Right forelimb (tissue), 1 donor: Measurements from ENCODE around the gene COX5A.

Experiments used
- DNase-seq: peaks from one replicate; pipeline ENCODE4 v3.0.0-alpha.2; 2018

COX5A gene

DNA sequence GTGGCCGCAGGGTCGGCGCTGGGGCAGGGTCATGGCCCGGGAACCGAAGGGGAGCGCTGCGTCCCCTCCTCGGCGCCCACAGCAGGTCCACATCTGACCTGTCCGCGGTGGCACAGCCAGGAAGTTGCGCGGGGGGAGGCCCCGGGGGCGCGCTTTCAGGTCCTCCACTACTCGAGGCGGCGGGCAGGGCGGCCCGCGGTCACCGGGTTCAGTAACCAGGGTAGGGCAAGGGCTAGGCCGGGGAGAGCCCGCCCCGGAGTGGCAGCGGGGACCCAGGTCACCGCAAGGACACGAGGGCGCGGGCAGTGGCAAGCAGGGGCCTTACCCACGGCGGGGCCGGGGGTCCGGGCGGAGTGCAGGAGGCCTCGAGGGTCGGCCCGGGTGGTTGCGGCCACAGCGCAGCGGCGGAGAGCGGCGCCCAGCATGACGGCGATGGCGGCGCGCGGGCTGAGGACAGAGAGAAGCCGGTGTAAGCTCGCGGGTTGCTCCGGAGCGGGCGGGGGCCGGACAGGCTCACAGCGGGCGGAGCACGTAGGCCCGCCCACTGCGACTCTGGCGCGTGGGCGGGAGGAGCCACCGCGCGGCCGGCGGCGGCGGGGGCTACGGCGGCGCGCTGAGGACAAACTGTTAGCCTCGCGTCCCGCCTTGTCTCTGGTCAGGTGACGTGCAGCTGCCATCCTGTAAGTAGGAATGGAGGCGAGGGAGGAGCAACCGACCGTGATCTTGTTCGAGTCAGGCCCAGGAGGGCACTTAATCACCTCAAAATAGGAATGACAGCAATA, at the start of gene COX5A:
Gene COX5A, minus strand, starts transcription at position 484 of the 782 bp plus-strand sequence. Its CDS starts 59 bp downstream, at position 425.
- peak; percentile 95 for DNase-seq

DNA sequence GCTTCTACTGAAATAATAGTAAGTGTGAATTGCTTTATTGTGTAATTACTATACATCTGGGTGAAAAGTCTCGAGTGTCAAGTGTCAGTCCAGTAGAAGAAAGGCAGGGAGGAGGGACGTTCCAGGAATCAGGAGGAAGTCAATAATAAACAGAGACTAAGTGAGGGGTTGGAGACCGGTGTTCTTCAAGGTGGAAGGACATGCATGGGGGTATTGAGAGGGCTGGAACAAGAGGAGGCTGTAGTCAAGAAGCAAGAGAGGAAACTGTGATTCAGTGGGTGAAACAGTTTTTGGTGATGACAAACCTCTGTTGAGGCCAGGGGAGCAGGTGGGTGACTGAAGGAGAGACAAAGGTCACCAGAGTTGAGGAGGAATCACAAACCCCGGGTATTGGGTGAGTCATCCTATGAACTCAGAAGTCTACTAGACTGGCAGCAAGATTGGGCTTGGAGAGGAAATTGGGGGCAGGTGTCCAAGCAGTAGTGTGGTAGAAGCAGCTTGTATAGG, 45.9 kb upstream of the COX5A start:
- DNase-seq = no peak

GRCh38 chr15:74982183-74982582, 44.3 kb upstream of the COX5A start:
- no peak for DNase-seq

- DNase-seq = no peak
Measured at GRCh38 chr15:74978503-74978902, 40.6 kb upstream of the COX5A start.

- no peak for DNase-seq
Measured at GRCh38 chr15:74978077-74978476, 40.2 kb upstream of the COX5A start.

GRCh38 chr15:74977599-74977998, 39.7 kb upstream of the COX5A start:
- no peak for DNase-seq

GRCh38 chr15:74976159-74976558, 38.3 kb upstream of the COX5A start:
- no peak for DNase-seq

DNA sequence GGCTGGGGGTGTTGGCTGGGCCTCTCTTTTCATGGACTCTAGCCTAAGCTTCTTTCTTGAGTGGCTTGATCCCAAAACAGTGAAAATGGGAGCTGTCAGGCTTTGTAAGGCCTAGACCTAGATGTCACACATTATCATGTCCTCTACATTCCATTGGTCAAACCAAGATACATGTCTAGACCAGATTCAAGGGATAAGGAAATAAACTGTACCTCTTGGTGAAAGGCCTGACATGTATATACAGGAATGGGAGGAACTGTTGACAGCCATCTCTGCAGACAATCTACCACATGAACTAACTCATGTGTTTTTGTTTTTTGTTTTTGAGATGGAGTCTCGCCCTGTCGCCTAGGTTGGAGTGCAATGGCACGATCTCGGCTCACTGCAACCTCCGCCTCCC, 29.8 kb upstream of the COX5A start:
- DNase-seq = no peak

DNA sequence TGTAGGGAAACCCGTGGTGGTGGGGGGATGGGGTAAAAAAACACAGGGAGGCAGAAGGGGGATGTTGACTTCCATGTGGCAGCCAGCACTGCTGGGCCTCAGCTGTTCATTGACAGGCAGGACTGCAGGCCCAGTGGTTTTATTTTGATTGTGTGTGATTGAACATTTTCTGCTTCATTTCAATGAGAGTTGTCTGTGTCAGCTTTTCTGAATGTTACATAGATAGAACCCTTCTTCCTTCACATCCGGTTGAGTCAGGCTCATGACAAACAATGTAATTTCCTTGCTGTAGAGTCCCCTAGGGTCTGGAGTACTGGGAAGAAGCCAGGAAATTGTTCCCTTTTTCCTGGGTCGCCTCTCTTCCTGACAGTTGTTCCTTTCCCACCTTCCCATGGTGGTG, 26.9 kb upstream of the COX5A start:
- no peak for DNase-seq

DNA sequence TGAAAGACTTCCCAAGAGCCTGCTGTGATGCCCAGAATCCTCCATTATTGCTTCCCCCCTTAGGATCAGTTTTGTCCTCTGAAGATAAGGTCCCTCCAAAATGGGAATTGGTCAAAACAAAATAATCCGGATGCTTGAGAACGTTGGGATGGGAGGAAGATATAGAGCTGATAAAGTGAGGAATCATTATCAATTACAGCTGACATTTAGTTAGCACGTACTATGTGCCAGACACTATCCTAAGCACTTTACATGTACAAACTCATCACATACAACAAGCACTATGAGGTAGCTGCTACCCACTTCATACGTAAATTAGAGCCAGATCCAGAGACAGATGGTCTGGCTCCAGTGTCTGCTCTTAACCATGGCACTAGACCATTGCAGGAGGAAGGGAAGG, 25.3 kb upstream of the COX5A start:
- no peak for DNase-seq

DNA sequence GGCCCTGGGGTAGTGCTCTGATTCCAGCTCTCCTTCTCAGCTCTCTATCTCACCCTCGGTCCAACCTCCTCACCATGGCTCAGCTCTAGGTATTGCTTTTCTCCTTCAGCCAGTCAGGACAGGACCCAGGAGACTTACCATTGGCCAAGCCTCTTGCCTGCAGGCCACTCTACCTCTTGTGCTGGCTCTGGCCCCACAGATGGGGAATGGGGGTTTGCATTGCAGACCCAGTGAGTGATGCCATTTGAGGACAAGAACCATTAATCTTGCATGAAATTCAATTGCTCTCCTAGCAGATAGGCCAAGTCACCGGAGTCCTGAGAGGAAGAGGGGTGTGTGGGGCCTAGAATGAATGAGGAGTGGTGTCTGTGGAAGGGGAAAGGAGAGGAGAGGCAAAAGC, 24.8 kb upstream of the COX5A start:
- no peak for DNase-seq

- DNase-seq = no peak
Measured at GRCh38 chr15:74962219-74962618, 24.3 kb upstream of the COX5A start.

- DNase-seq = no peak
Measured at GRCh38 chr15:74961616-74962015, 23.7 kb upstream of the COX5A start.

GRCh38 chr15:74960995-74961588, 23.2 kb upstream of the COX5A start:
- DNase-seq = no peak

- no peak for DNase-seq
Measured at GRCh38 chr15:74960286-74960685, 22.4 kb upstream of the COX5A start.

- DNase-seq = no peak
Measured at GRCh38 chr15:74959586-74959939, 21.7 kb upstream of the COX5A start.

GRCh38 chr15:74958908-74959585, 21.2 kb upstream of the COX5A start:
- no peak for DNase-seq

DNA sequence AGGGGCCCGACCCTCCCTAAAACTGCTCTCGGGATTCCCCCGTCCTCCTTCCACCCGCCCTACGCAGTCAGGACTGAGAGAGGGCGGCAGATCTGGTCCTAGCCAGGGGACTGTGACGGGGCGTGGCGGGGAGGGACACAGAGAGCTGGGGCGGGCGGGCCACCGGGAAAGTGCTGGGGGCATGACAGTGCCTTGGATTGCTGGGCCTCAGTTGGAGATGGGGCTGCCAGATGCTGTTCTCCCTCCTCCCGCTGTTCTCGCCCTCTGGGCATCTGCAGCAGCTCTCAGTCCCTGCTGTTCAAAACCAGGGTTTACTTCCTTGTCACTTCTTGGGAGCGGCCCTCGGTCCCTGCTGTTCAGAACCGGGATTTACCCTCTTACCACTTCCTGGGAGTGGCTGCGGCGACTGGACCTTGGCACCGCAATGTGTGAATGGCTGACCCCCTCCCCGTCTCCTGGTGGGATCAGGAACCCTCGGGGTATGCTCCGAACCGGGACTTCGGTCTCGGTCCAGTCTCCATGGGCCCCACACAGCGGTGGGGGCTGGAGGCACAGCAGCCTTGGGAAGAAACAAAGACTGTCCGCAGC, 20.5 kb upstream of the COX5A start:
- DNase-seq = no peak

GRCh38 chr15:74957476-74958035, 19.7 kb upstream of the COX5A start:
- no peak for DNase-seq

GRCh38 chr15:74956648-74957475, 19.0 kb upstream of the COX5A start, which contains the start of gene RPP25:
RPP25 (minus strand) TSS chr15:74956772; CDS start chr15:74956583, 189 bp downstream.
- DNase-seq = peak; percentile 70

DNA sequence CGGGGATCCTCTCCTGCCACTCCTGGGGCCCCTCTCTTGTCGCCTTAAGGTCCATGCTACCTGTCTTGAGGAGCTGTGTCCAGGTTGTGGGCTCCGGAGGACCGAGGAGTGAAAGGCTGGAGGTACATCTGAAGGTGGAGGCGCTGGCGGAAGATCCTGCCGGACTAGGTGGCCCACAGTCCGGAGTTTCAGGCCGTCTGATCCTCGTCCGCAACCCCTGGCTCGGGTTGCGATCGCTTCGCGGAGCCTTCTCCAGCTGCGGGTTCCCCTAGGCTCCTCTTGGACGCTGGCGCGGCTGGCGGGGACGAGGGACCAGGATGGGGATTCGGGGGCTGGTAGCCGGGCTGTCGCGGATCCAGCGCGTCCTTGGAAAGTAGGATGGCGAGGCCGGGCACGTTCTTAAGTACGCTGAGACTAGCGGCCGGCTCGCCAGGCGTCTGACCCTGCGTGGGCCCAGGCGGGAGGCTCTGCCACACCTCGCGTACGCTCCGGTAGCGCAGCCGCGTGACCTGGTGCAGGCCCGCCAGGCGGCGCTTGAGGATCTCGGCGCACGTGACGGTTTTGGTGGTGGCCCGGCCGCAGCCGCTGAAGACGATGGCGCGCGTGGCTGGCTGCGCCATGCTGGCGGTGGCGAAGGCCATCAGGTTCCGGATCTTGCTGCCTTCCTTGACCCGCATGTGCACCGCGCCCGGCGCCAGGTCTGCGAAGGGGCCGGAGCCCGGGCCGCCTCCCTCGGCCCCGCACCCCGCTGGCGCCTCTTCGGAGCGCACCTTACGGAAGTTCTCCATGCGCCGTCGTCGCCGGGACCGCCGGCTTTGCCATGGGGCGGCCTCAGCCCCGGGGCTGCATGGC, 18.1 kb upstream of the COX5A start:
- peak; percentile 76 for DNase-seq
